Measurements from ENCODE around the gene ERRFI1.

The ERRFI1 gene

GRCh38 chr1:8022395-8023286 lies 3.5 kb downstream of the ERRFI1 start:
- TF ChIP-seq JUND (IDR thresholded peaks at IDR 0.05; ENCODE audit: low read depth) = no peak
- no peak for DNase-seq (ENCODE audit: low read depth in 1 of 2, low spot score in 1 of 2)
- in situ Hi-C loops (cut with HindIII; ENCODE audit: low pct_unique_long_range_greater_than_20kb, low sequenced_read_pairs) = no loop called here

- no peak for TF ChIP-seq JUND (IDR thresholded peaks at IDR 0.05; ENCODE audit: low read depth)
- in situ Hi-C loops (cut with HindIII; ENCODE audit: low pct_unique_long_range_greater_than_20kb, low sequenced_read_pairs) = no loop called here
- DNase-seq (ENCODE audit: low read depth in 1 of 2, low spot score in 1 of 2) = no peak
These were observed 4.3 kb downstream of the ERRFI1 start for GRCh38 chr1:8021676-8022266.

GRCh38 chr1:8020032-8020431 lies 6.1 kb downstream of the ERRFI1 start:
- in situ Hi-C loops (cut with HindIII; ENCODE audit: low pct_unique_long_range_greater_than_20kb, low sequenced_read_pairs) = no loop called here
- peak; percentile 21 to 76 for DNase-seq (ENCODE audit: low read depth in 1 of 2, low spot score in 1 of 2)
- TF ChIP-seq JUND (IDR thresholded peaks at IDR 0.05; ENCODE audit: low read depth) = peak; percentile 75

GRCh38 chr1:8019229-8019620 lies 6.9 kb downstream of the ERRFI1 start:
- DNase-seq (ENCODE audit: low read depth in 1 of 2, low spot score in 1 of 2) = no peak
- in situ Hi-C loops (cut with HindIII; ENCODE audit: low pct_unique_long_range_greater_than_20kb, low sequenced_read_pairs) = no loop called here
- TF ChIP-seq JUND (IDR thresholded peaks at IDR 0.05; ENCODE audit: low read depth) = no peak

- in situ Hi-C loops (cut with HindIII; ENCODE audit: low pct_unique_long_range_greater_than_20kb, low sequenced_read_pairs) = no loop called here
These were observed 7.4 kb downstream of the ERRFI1 start for GRCh38 chr1:8018492-8019228.

GRCh38 chr1:8017495-8018197 lies 8.5 kb downstream of the ERRFI1 start:
- peak; percentile 69; the same call in 1 of the 2 replicates for TF ChIP-seq JUND (IDR thresholded peaks at IDR 0.05; ENCODE audit: low read depth)
- in situ Hi-C loops (cut with HindIII; ENCODE audit: low pct_unique_long_range_greater_than_20kb, low sequenced_read_pairs) = no loop called here
- DNase-seq (ENCODE audit: low read depth in 1 of 2, low spot score in 1 of 2) = peak in 1 of 2 experiments; percentile 57

More at GRCh38 chr1:8018492-8019228, 7.4 kb downstream of the ERRFI1 start:
- no peak for TF ChIP-seq JUND (IDR thresholded peaks at IDR 0.05; ENCODE audit: low read depth)
- peak in 1 of 2 experiments; percentile 71 for DNase-seq (ENCODE audit: low read depth in 1 of 2, low spot score in 1 of 2)

- TF ChIP-seq JUND (IDR thresholded peaks at IDR 0.05; ENCODE audit: low read depth) = no peak
- no peak for DNase-seq (ENCODE audit: low read depth in 1 of 2, low spot score in 1 of 2)
- in situ Hi-C loops (cut with HindIII; ENCODE audit: low pct_unique_long_range_greater_than_20kb, low sequenced_read_pairs) = no loop called here
These were observed 9.2 kb downstream of the ERRFI1 start for GRCh38 chr1:8016895-8017241.

GRCh38 chr1:8016210-8016894 lies 9.8 kb downstream of the ERRFI1 start:
- no peak for TF ChIP-seq JUND (IDR thresholded peaks at IDR 0.05; ENCODE audit: low read depth)
- no peak for DNase-seq (ENCODE audit: low read depth in 1 of 2, low spot score in 1 of 2)
- in situ Hi-C loops (cut with HindIII; ENCODE audit: low pct_unique_long_range_greater_than_20kb, low sequenced_read_pairs) = no loop called here

GRCh38 chr1:8015809-8016165 lies 10.3 kb downstream of the ERRFI1 start:
- DNase-seq (ENCODE audit: low read depth in 1 of 2, low spot score in 1 of 2) = no peak
- in situ Hi-C loops (cut with HindIII; ENCODE audit: low pct_unique_long_range_greater_than_20kb, low sequenced_read_pairs) = no loop called here
- no peak for TF ChIP-seq JUND (IDR thresholded peaks at IDR 0.05; ENCODE audit: low read depth)

- in situ Hi-C loops (cut with HindIII; ENCODE audit: low pct_unique_long_range_greater_than_20kb, low sequenced_read_pairs) = no loop called here
- TF ChIP-seq JUND (IDR thresholded peaks at IDR 0.05; ENCODE audit: low read depth) = no peak
- peak in 1 of 2 experiments; percentile 75 for DNase-seq (ENCODE audit: low read depth in 1 of 2, low spot score in 1 of 2)
These were observed 10.9 kb downstream of the ERRFI1 start for GRCh38 chr1:8015036-8015808.

- DNase-seq (ENCODE audit: low read depth in 1 of 2, low spot score in 1 of 2) = no peak
- in situ Hi-C loops (cut with HindIII; ENCODE audit: low pct_unique_long_range_greater_than_20kb, low sequenced_read_pairs) = no loop called here
- TF ChIP-seq JUND (IDR thresholded peaks at IDR 0.05; ENCODE audit: low read depth) = no peak
These were observed 11.6 kb downstream of the ERRFI1 start for GRCh38 chr1:8014381-8014988.
